SK-N-SH (cell line): ENCODE measurements around the gene CADM1. TPM values are rescaled to one million over a fixed set of nuclear protein-coding genes. Genes with fewer than 3 reads are reported as not detected.

Experiments
- polyA plus RNA-seq, 3 experiments: library from polyadenylated mRNA; depleted of rRNA; stranded (reverse); fragments of >200 nt; gene quantifications; 2 replicates each; pipeline ENCODE4 v1.2.3, GENCODE V29; 2012
- small RNA-seq, 7 experiments: library from RNA; depleted of rRNA; stranded (forward); fragments of <200 nt; gene quantifications; one replicate each; pipeline ENCODE3, GENCODE V24; 2012

Gene CADM1
- polyA plus RNA-seq, 1 of the 3 experiments (the other 2 are of a cell fraction): 7.9 TPM

Small RNA genes lying within 50 kb of the gene (small RNA-seq; reads per million reads assigned to genes)
- gene RF01293: 0 reads per million in 7 experiments
